GM12878 (cell line): ENCODE data around the gene ACSF3. TPM values are rescaled to one million over a fixed set of nuclear protein-coding genes. Genes with fewer than 3 reads are reported as not detected.
"Not testable (repeated sequence)": the region's sequence is repeated elsewhere in the genome, so short reads cannot be mapped to it uniquely, and the experiment has no call there.

Source experiments
- ATAC-seq: fragments of 200-7000 bp; cut with Tn5 transposase; 3 replicates; pipeline ENCODE4 v1.9.1; 2020; ENCODE audit warnings: mild to moderate bottlenecking, moderate library complexity
- BruUV-seq: library from RNA; stranded (reverse); fragments of 400-500 nt; replicated peaks from 2 replicates; lab custom pipeline; 2021; lab: Mats Ljungman, UMichigan
- CTCF ChIA-PET: fragments of 300-600 bp; sonication (Branson Sonifier 250); formaldehyde crosslinking; extraction: SDS; loops from one replicate; lab custom pipeline; 2021; ENCODE audit warnings: inconsistent platforms; lab: Yijun Ruan, JAX
- POLR2A ChIA-PET: fragments of 350-600 bp; formaldehyde crosslinking; extraction: SDS; loops from one replicate; lab custom pipeline; 2021; ENCODE audit warnings: inconsistent platforms; lab: Charles Lee
- RAD21 ChIA-PET: fragments of 300-600 bp; sonication (Branson Sonifier 250); formaldehyde crosslinking; loops from one replicate; lab custom pipeline; 2023; ENCODE audit warnings: antibody characterized with exemption; ENCODE audit not compliant: unreplicated experiment; lab: Charles Lee
- SMC1A ChIA-PET: fragments of 300-600 bp; sonication (Branson Sonifier 250); formaldehyde crosslinking; loops from one replicate; lab custom pipeline; 2023; ENCODE audit not compliant: unreplicated experiment, uncharacterized antibody; lab: Charles Lee
- DNase-seq: peaks from one replicate; pipeline ENCODE4 v3.0.0-alpha.2; 2011; ENCODE audit warnings: low read depth, low spot score
- FAIRE-seq: peaks from 3 replicates; lab custom pipeline; 2011; peaks lifted over from hg19 to GRCh38; lab: Jason Lieb, UNC
- H2AFZ ChIP-seq: 2 replicates; pipeline ENCODE4 v1.6.0; 2011; ENCODE audit warnings: low read depth, low read length, control low read depth; ENCODE audit not compliant: control insufficient read depth
- H3K27ac ChIP-seq: 2 replicates; pipeline ENCODE4 v1.5.1; 2011; ENCODE audit warnings: control low read depth; ENCODE audit not compliant: control insufficient read depth, insufficient read depth
- H3K27me3 ChIP-seq, 2 experiments: replicated peaks in 1 of 2; 2 replicates each; pipeline versions ENCODE4 v1.6.0 to v1.6.1; 2011; ENCODE audit warnings: low read length in 1 of 2; ENCODE audit not compliant: control insufficient read depth in 2 of 2, insufficient read depth in 2 of 2
- H3K36me3 ChIP-seq, 2 experiments: 2 replicates each; pipeline ENCODE4 v1.5.1; 2011; ENCODE audit warnings: low read length in 1 of 2; ENCODE audit not compliant: control insufficient read depth in 2 of 2, insufficient read depth in 2 of 2
- H3K4me1 ChIP-seq: 2 replicates; pipeline ENCODE4 v1.6.1; 2011; ENCODE audit warnings: mild to moderate bottlenecking, low read length, moderate library complexity, mixed read lengths; ENCODE audit not compliant: control insufficient read depth, insufficient read depth
- H3K4me2 ChIP-seq: 2 replicates; pipeline ENCODE4 v1.6.0; 2011; ENCODE audit warnings: control low read depth; ENCODE audit not compliant: control insufficient read depth, insufficient read depth
- H3K4me3 ChIP-seq: fragments of 200-600 bp; sonication (generic); 2 replicates; pipeline ENCODE4 v1.5.1; 2016
- H3K79me2 ChIP-seq: 2 replicates; pipeline ENCODE4 v1.6.0; 2011; ENCODE audit warnings: low read length; ENCODE audit not compliant: control insufficient read depth, insufficient read depth
- H3K9ac ChIP-seq: 2 replicates; pipeline ENCODE4 v1.8.0; 2011; ENCODE audit warnings: low read length, control low read depth, mixed read lengths; ENCODE audit not compliant: control insufficient read depth, insufficient read depth
- H3K9me3 ChIP-seq: replicated peaks from 3 replicates; pipeline ENCODE4 v1.5.1; 2011; ENCODE audit warnings: mild to moderate bottlenecking, low read length; ENCODE audit not compliant: control insufficient read depth, insufficient read depth
- H4K20me1 ChIP-seq: 2 replicates; pipeline ENCODE4 v1.6.0; 2011; ENCODE audit not compliant: control insufficient read depth, insufficient read depth
- CBX5 ChIP-seq: sonication (generic); IDR thresholded peaks from 2 replicates; pipeline ENCODE4 v1.6.1; 2016; ENCODE audit warnings: low read depth, moderate library complexity, mild to moderate bottlenecking, inconsistent platforms
- CEBPB ChIP-seq, 2 experiments: fragments of 150-350 bp in 1 of 2; IDR thresholded peaks; 2 replicates each; pipeline ENCODE4 v1.6.1; 2012 to 2014; ENCODE audit warnings: low read depth in 2 of 2, low read length in 2 of 2, borderline replicate concordance in 1 of 2, inconsistent platforms in 1 of 2
- CHD2 ChIP-seq: IDR thresholded peaks from 2 replicates; pipeline ENCODE4 v1.6.1; 2011; ENCODE audit warnings: low read depth, low read length, improper control_type of control experiment, borderline replicate concordance
- GABPA ChIP-seq: IDR thresholded peaks from 2 replicates; pipeline ENCODE4 v1.6.1; 2014; ENCODE audit warnings: antibody characterized with exemption, low read depth, mild to moderate bottlenecking, inconsistent platforms
- KAT2A ChIP-seq: conservative IDR thresholded peaks from 2 replicates; pipeline ENCODE4 v1.6.1; 2011; ENCODE audit warnings: low read depth, low read length; ENCODE audit not compliant: control insufficient read depth
- NBN ChIP-seq: fragments of 450-650 bp; IDR thresholded peaks from 2 replicates; pipeline ENCODE4 v1.6.1; 2016
- NR2C1 ChIP-seq: fragments of 450-650 bp; IDR thresholded peaks from 2 replicates; pipeline ENCODE4 v1.6.1; 2017; ENCODE audit warnings: antibody characterized with exemption, mild to moderate bottlenecking, moderate library complexity
- POU2F2 ChIP-seq: IDR thresholded peaks from 3 replicates; pipeline ENCODE4 v1.6.1; 2011; ENCODE audit warnings: low read depth, mild to moderate bottlenecking, low read length, borderline replicate concordance
- SREBF2 ChIP-seq: IDR thresholded peaks from 2 replicates; pipeline ENCODE4 v1.6.1; 2012; ENCODE audit warnings: mild to moderate bottlenecking, low read length
- SUZ12 ChIP-seq: fragments of 200-600 bp; sonication (generic); IDR thresholded peaks from one replicate; pipeline ENCODE4 v1.6.1; 2018; ENCODE audit warnings: antibody characterized with exemption, mild to moderate bottlenecking; ENCODE audit not compliant: unreplicated experiment
- TCF12 ChIP-seq: IDR thresholded peaks from 2 replicates; pipeline ENCODE4 v1.6.1; 2011; ENCODE audit warnings: low read depth, mild to moderate bottlenecking, low read length
- WRNIP1 ChIP-seq: IDR thresholded peaks from 2 replicates; pipeline ENCODE4 v1.6.1; 2011; ENCODE audit warnings: low read depth, low read length, improper control_type of control experiment, borderline replicate concordance
- YY1 ChIP-seq: IDR thresholded peaks from 2 replicates; pipeline ENCODE4 v1.6.1; 2011; ENCODE audit warnings: low read depth, mild to moderate bottlenecking, low read length
- WGBS: methylation state at CpG from one replicate; pipeline ENCODE4 v1.1.6; 2016; ENCODE audit warnings: low lambda C conversion rate; ENCODE audit not compliant: insufficient replicate concordance, insufficient coverage; ENCODE audit errors: missing lambda C conversion rate; 5-methylcytosine and 5-hydroxymethylcytosine counted together
- in situ Hi-C: fragments of 300-500 bp; cut with MboI; formaldehyde crosslinking; loops from 9 replicates; pipeline ENCODE4 v1.14.3; 2018; ENCODE audit warnings: mixed read lengths
- intact Hi-C: fragments of 100-400 bp; cut with micrococcal nuclease; formaldehyde crosslinking; loops from one replicate; pipeline ENCODE4 v1.14.2; 2022; ENCODE audit not compliant: unreplicated experiment
- polyA plus RNA-seq, 11 experiments: library from polyadenylated mRNA; depleted of rRNA in 4 of 11; unstranded in 6 of 11; stranded (reverse) in 5 of 11; fragments of >200 nt; fragmentation: Nextera tagmentation in 4 of 11; fragmentation: Illumina TruSeq in 1 of 11; extraction: Ambion mirVana in 4 of 11; extraction: Trizol in 1 of 11; gene quantifications; 1 replicate in 1 of 11; 2 replicates in 10 of 11; pipeline versions ENCODE4 v1.2.1 to v1.2.3, GENCODE V29; 2011 to 2016; ENCODE audit warnings: inconsistent platforms in 2 of 11, missing spikeins in 2 of 11, low read depth in 1 of 11
- total RNA-seq, 4 experiments: library from RNA; depleted of rRNA in 3 of 4; stranded (reverse); fragments of >200 nt in 3 of 4; fragmentation: Illumina TruSeq in 1 of 4; extraction: Trizol in 1 of 4; gene quantifications; 2 replicates each; pipeline versions ENCODE4 v1.2.1 to v1.2.3, GENCODE V29; 2013 to 2021
- TF ChIP-seq, protein P1 (sequence below): IDR thresholded peaks from 2 replicates; pipeline ENCODE4 v1.6.1; 2011; ENCODE audit warnings: borderline replicate concordance, low read depth, mild to moderate bottlenecking, moderate library complexity, low read length; ENCODE audit not compliant: insufficient read depth, poor library complexity, severe bottlenecking
- TF ChIP-seq, protein P2 (sequence below): IDR thresholded peaks from 2 replicates; pipeline ENCODE4 v1.6.1; 2012; ENCODE audit warnings: low read depth, low read length, improper control_type of control experiment

ACSF3 gene
- total and polyA plus RNA-seq, 10 of the 15 experiments (the other 5 are each of a cell fraction or from before 2014, with no cell fraction given) = 1.0 to 44.4 (median 25.8) TPM

DNA sequence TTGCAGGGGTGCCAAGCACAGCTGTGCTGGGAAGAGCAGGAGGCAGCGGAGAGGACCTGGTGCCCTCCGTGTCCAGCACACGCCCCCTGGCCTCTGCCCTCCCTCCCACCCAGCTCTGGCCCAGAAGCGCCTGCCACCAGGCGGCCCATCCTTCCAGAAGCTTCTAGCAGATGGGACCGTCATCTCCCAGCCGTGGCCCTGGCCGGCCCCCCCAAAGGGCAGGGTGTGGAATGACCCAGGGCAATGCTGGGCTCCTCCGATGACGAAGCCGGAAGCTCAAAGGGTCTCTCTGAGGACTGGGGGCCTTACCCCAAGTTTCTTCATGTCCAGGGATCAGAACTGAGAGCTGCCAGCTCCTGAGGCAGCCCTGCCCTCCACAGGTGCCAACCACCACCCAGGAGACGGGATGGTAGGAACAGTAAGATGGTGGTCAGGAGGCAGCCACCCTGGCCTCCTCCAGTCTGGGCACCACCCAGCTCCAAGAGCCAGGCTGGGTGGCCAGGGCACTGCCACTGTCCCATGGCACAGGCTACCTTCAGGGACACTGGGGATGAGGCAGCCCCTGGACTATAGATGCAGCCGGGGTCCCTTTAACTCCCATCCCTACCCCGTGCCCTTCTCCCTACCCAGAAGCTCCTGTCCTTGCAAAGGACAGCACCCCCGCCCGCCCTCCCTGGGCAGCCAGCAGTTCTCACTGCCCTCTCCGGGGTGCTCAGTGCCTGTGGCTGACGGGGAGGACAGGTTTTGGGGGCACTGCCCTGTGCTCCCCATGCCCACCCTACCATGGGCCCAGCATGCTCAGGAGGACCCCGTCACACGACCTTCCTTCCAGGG is 71.4 kb downstream of the ACSF3 start:
- Histone ChIP-seq H2AFZ (no peak overlapping the region), H3K79me2 (no peaks in the 10 kb centered on the region), H3K36me3 (no peaks in the 10 kb centered on the region), H4K20me1 (no peaks in the 10 kb centered on the region), H3K27me3 (peaks cover 0 to 4% of the 10 kb centered on the region in 2 experiments; a peak in 2 of 4 replicates), H3K4me2 (no peak overlapping the region), H3K9ac (no peak overlapping the region), H3K4me3 (no peak overlapping the region), H3K9me3 (no peaks in the 10 kb centered on the region; the same call in 2 of the 3 replicates), H3K27ac (no peak overlapping the region), H3K4me1 (peaks cover 5% of the 10 kb centered on the region)
- no peak for DNase-seq
- CTCF ChIA-PET = interaction anchor here (0.8 to 1.4 kb wide), 3 partner anchors 222 to 427 kb away, joined by 4 read pairs; no protein-coding TSS in a partner anchor
- POLR2A ChIA-PET = interaction anchor here (0.6 to 1.1 kb wide), 2 partner anchors 195 to 308 kb away, joined by 3 to 5 read pairs; partner anchors contain the start of genes GALNS and TRAPPC2L
- no TSS peak for BruUV-seq
- WGBS = 56% methylated on average over 17 of the region's 20 CpGs
- RAD21 ChIA-PET = no interaction called here
- SMC1A ChIA-PET = interaction anchor here (1.2 kb wide), 1 partner anchor 349 kb away, joined by 3 read pairs; no protein-coding TSS in a partner anchor
- intact Hi-C loops = no loop called here
- in situ Hi-C loops = loop anchor here (5.0 kb wide), 3 partner anchors 228 to 418 kb away; no protein-coding TSS in a partner anchor
- TF ChIP-seq, protein P1, sequence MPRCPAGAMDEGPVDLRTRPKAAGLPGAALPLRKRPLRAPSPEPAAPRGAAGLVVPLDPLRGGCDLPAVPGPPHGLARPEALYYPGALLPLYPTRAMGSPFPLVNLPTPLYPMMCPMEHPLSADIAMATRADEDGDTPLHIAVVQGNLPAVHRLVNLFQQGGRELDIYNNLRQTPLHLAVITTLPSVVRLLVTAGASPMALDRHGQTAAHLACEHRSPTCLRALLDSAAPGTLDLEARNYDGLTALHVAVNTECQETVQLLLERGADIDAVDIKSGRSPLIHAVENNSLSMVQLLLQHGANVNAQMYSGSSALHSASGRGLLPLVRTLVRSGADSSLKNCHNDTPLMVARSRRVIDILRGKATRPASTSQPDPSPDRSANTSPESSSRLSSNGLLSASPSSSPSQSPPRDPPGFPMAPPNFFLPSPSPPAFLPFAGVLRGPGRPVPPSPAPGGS = no peak
- no peak for TF ChIP-seq YY1
- TF ChIP-seq SREBF2 = no peak
- no peak for TF ChIP-seq CHD2
- no peak for TF ChIP-seq NBN
- TF ChIP-seq CEBPB (IDR thresholded peaks at IDR 0.05; ENCODE audit: borderline replicate concordance in 1 of 2, low read depth in 2 of 2, low read length in 2 of 2) = no peak
- TF ChIP-seq SUZ12 = no peak
- TF ChIP-seq KAT2A = no peak
- TF ChIP-seq TCF12 = no peak
- no peak for TF ChIP-seq GABPA
- TF ChIP-seq NR2C1 = no peak
- TF ChIP-seq WRNIP1 = no peak
- no peak for TF ChIP-seq CBX5
- TF ChIP-seq, protein P2, sequence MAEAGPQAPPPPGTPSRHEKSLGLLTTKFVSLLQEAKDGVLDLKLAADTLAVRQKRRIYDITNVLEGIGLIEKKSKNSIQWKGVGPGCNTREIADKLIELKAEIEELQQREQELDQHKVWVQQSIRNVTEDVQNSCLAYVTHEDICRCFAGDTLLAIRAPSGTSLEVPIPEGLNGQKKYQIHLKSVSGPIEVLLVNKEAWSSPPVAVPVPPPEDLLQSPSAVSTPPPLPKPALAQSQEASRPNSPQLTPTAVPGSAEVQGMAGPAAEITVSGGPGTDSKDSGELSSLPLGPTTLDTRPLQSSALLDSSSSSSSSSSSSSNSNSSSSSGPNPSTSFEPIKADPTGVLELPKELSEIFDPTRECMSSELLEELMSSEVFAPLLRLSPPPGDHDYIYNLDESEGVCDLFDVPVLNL = no peak
- no peak for TF ChIP-seq POU2F2
- no peak for ATAC-seq
- FAIRE-seq = no peak

DNA sequence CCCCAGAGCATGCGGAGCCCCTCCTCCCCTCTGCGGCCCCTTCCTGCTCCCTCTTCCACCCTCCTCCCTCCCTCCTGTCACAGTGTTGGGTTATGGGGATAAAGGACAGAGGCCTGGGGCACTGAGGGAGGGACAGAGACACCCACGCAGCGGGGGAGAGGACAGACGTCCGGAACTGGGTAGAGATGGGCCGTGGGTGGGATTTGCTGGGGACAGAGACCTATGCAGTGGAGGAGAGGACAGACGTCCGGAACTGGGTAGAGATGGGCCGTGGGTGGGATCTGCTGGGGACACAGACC is 72.0 kb downstream of the ACSF3 start:
- H3K79me2 ChIP-seq, FAIRE-seq, H3K4me3 ChIP-seq, BruUV-seq, H3K9ac ChIP-seq, H3K27me3 ChIP-seq, H3K27ac ChIP-seq, H4K20me1 ChIP-seq, RAD21 ChIA-PET, DNase-seq, intact Hi-C loops, H3K9me3 ChIP-seq, POLR2A ChIA-PET, H3K4me2 ChIP-seq, ATAC-seq, H3K36me3 ChIP-seq, H3K4me1 ChIP-seq, H2AFZ ChIP-seq: not testable (repeated sequence)
- ChIA-PET SMC1A (interaction anchor here (1.2 kb wide), 1 partner anchor 350 kb away, joined by 3 read pairs; no protein-coding TSS in a partner anchor), CTCF (interaction anchor here (1.4 kb wide), 1 partner anchor 353 kb away, joined by 4 read pairs; no protein-coding TSS in a partner anchor)
- in situ Hi-C loops = loop anchor here (5.0 kb wide), 3 partner anchors 228 to 418 kb away; no protein-coding TSS in a partner anchor
- 51% methylated on average over 7 of the region's 10 CpGs for WGBS
